GM21576 (cell line): Measurements from ENCODE around the gene ABI3BP.

Source experiments
- ATAC-seq: cut with Tn5 transposase; IDR thresholded peaks from one replicate; pipeline ENCODE4 v1.9.1; 2021; ENCODE audit warnings: mild to moderate bottlenecking, moderate library complexity; ENCODE audit not compliant: unreplicated experiment

ABI3BP gene

GRCh38 chr3:100982710-100983109, 10.5 kb downstream of the ABI3BP start:
- ATAC-seq, result no peak

- ATAC-seq, result no peak
These were observed 11.9 kb downstream of the ABI3BP start for GRCh38 chr3:100981164-100981911.

GRCh38 chr3:100978011-100978659, 15.1 kb downstream of the ABI3BP start:
- no peak for ATAC-seq

- ATAC-seq, result no peak
These were observed 16.6 kb downstream of the ABI3BP start for GRCh38 chr3:100976611-100977010.

GRCh38 chr3:100975714-100976113, 17.5 kb downstream of the ABI3BP start:
- ATAC-seq, result no peak

GRCh38 chr3:100973594-100973993, 19.6 kb downstream of the ABI3BP start:
- no peak for ATAC-seq

GRCh38 chr3:100972867-100973266, 20.4 kb downstream of the ABI3BP start:
- no peak for ATAC-seq

- ATAC-seq, result no peak
These were observed 20.8 kb downstream of the ABI3BP start for GRCh38 chr3:100972301-100972844.

GRCh38 chr3:100971798-100972197, 21.4 kb downstream of the ABI3BP start:
- ATAC-seq, result no peak

GRCh38 chr3:100970477-100970990, 22.7 kb downstream of the ABI3BP start:
- no peak for ATAC-seq

- ATAC-seq, result no peak
These were observed 24.0 kb downstream of the ABI3BP start for GRCh38 chr3:100968932-100969906.

- no peak for ATAC-seq
These were observed 26.4 kb downstream of the ABI3BP start for GRCh38 chr3:100966807-100967206.

- no peak for ATAC-seq
These were observed 27.2 kb downstream of the ABI3BP start for GRCh38 chr3:100966049-100966491.

- no peak for ATAC-seq
These were observed 30.2 kb downstream of the ABI3BP start for GRCh38 chr3:100963041-100963440.

- ATAC-seq, result no peak
These were observed 35.8 kb downstream of the ABI3BP start for GRCh38 chr3:100957261-100957986.

- ATAC-seq, result no peak
These were observed 36.9 kb downstream of the ABI3BP start for GRCh38 chr3:100956276-100956675.

GRCh38 chr3:100954990-100955389, 38.2 kb downstream of the ABI3BP start:
- no peak for ATAC-seq

GRCh38 chr3:100954199-100954935, 38.9 kb downstream of the ABI3BP start:
- no peak for ATAC-seq

- no peak for ATAC-seq
These were observed 40.1 kb downstream of the ABI3BP start for GRCh38 chr3:100953103-100953502.
